Upper lobe of right lung (tissue), 1 donor: ENCODE data around the gene PRKCE. TPM values are rescaled to one million over a fixed set of nuclear protein-coding genes. Genes with fewer than 3 reads are reported as not detected.

Experiments
- ATAC-seq: fragments of 200-7000 bp; cut with Tn5 transposase; one replicate; pipeline ENCODE4 v1.9.1; 2020; ENCODE audit warnings: mild to moderate bottlenecking, moderate library complexity
- DNase-seq: peaks from one replicate; pipeline ENCODE4 v3.0.0-alpha.2; 2020
- H3K27ac ChIP-seq: fragments of 200-600 bp; one replicate; pipeline ENCODE4 v1.8.0; 2022
- H3K27me3 ChIP-seq: fragments of 200-600 bp; one replicate; pipeline ENCODE4 v1.8.0; 2022; ENCODE audit warnings: mild to moderate bottlenecking
- H3K36me3 ChIP-seq: fragments of 200-600 bp; one replicate; pipeline ENCODE4 v1.8.0; 2022
- H3K4me1 ChIP-seq: fragments of 200-600 bp; one replicate; pipeline ENCODE4 v1.8.0; 2022
- H3K4me3 ChIP-seq: fragments of 200-600 bp; one replicate; pipeline ENCODE4 v1.8.0; 2022; ENCODE audit warnings: mild to moderate bottlenecking
- H3K9me3 ChIP-seq: fragments of 200-600 bp; one replicate; pipeline ENCODE4 v1.8.0; 2022
- intact Hi-C: fragments of 100-400 bp; cut with DNase I; formaldehyde crosslinking; loops from one replicate; pipeline ENCODE4 v1.11.0; 2022
- total RNA-seq: library from RNA; stranded (reverse); fragmentation: NEBNext Ultra II Directional; extraction: Animal tissue kit (Norgen Biotek cat#: 25700); gene quantifications from one replicate; pipeline ENCODE4 v1.2.1, GENCODE V29; 2021
- TF ChIP-seq, protein P1 (sequence below): fragments of 200-600 bp; IDR thresholded peaks from one replicate; pipeline ENCODE4 v1.8.0; 2022; ENCODE audit warnings: antibody characterized with exemption
- donor health status: DM: no; HTN: yes; CAD: no; lungs with severe emphysema.

The PRKCE gene
- total RNA-seq, 1 donor from 2014 or later = 65.6 TPM

DNA sequence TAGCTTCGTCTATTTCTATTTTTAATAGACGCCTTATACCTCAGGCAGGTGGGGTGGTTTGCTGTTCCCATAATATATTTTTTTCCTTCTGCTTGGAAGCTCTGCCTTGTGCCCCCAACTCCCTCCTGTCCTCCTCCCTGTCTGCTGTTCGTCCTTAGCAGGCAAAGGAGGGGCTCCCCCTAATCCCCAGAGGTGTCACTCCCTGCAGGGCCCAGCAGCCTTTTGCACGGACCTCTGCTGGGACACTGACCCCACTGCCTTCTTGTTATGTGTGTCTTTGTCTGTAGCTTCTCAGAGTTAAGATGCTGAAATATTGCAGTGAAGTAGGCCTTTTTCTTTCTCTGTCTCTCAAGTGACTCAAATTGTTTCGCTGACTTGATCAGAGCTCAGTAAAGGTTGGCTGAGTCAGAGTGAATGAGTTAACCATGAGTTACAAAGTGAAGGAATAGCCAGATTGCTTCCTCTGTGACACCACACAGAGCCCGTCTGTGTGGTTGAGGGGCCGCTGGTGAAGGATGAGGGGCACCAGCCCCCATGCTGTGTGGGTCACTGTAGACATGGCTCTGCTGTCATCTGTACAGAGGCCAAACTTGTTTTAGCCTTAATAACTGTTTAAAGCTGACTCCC is 47.7 kb downstream of the PRKCE start:
- TF ChIP-seq, protein P1, sequence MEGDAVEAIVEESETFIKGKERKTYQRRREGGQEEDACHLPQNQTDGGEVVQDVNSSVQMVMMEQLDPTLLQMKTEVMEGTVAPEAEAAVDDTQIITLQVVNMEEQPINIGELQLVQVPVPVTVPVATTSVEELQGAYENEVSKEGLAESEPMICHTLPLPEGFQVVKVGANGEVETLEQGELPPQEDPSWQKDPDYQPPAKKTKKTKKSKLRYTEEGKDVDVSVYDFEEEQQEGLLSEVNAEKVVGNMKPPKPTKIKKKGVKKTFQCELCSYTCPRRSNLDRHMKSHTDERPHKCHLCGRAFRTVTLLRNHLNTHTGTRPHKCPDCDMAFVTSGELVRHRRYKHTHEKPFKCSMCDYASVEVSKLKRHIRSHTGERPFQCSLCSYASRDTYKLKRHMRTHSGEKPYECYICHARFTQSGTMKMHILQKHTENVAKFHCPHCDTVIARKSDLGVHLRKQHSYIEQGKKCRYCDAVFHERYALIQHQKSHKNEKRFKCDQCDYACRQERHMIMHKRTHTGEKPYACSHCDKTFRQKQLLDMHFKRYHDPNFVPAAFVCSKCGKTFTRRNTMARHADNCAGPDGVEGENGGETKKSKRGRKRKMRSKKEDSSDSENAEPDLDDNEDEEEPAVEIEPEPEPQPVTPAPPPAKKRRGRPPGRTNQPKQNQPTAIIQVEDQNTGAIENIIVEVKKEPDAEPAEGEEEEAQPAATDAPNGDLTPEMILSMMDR = no peak
- intact Hi-C loops = no loop called here
- Histone ChIP-seq H3K27me3 (no peaks in the 10 kb centered on the region), H3K36me3 (no peaks in the 10 kb centered on the region), H3K27ac (no peak overlapping the region), H3K9me3 (no peaks in the 10 kb centered on the region), H3K4me3 (no peak overlapping the region), H3K4me1 (peaks cover 7% of the 10 kb centered on the region)
- DNase-seq (no peak), ATAC-seq (no peak)

DNA sequence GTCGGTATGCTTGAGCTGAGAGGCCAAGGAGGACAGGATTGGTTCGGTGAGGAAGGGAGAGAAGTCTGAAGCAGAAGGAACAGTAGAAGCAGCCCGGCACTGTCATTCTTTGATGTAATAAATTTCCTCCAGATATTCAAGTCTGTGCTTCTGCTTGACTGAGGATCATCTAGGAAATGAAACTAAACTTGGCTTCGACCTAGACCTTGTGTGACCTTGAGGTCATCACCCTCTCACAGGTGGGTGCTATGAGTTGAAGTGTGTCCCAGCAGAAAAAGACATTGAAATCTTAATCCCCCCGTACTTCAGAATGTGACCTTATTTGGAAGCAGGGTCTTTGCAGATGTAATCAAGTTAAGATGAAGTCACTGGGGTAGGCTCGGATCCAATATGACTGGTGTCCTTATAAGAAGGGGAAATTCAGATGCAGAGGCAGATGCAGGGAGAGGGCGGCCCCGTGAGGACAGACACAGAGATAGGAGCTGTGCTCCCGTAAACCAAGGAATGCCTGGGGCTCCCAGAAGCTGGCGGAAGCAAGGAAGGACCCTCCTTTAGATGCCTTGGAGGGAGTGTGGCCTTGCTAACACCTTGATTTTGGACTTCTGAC is 49.0 kb downstream of the PRKCE start:
- Histone ChIP-seq H3K4me3 (no peak overlapping the region), H3K27ac (no peak overlapping the region), H3K4me1 (peaks cover 7% of the 10 kb centered on the region), H3K9me3 (no peaks in the 10 kb centered on the region), H3K27me3 (no peaks in the 10 kb centered on the region), H3K36me3 (no peaks in the 10 kb centered on the region)
- intact Hi-C loops = no loop called here
- ATAC-seq (peak; percentile 17), DNase-seq (no peak)
- TF ChIP-seq, protein P1 = no peak

DNA sequence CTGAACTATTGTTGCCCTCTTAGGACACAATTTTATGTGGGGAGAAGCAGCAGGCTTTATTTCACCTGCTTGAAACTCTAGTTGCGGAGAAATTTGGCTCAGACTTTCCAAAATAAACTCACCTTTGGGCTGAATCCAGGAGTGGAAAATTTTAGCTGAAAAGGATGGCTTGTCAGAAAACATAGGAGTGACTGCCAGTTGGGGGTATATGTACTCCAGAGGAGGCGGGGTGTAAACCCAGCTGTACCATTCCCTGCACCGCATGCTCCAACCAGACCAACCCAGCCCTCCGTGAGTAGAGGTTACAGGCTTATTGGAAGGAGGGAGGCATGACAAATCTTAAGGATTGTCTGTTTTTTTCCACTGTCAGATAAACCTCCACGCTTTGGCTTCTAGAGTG is 53.8 kb downstream of the PRKCE start:
- Histone ChIP-seq H3K4me1 (no peaks in the 10 kb centered on the region), H3K27ac (no peak overlapping the region), H3K4me3 (no peak overlapping the region)

DNA sequence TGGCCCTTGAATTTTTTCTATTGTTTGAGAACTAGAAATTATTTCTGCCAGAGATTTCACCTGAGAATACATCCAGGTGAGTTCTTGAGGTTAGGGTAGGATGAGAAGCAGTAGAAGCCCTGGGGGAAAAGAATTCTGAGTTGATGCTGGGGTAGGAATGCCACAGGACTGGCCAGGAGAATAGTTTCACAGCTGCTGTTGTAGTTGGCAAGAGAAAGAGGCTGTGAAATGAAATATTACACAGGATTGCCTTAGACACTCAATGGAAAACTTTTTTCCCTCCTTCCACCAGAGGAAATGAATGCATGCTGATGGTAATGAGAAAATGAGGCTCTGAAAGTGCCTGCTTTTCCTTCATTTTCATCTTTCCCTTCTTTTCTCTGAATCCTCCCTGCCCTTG is 54.6 kb downstream of the PRKCE start:
- TF ChIP-seq, protein P1 = no peak
- H3K27ac ChIP-seq = no peak overlapping the region
- no peak for ATAC-seq

More for the DNA sequence above, 53.8 kb downstream of the PRKCE start:
- Histone ChIP-seq H3K27me3 (no peaks in the 10 kb centered on the region), H3K9me3 (no peaks in the 10 kb centered on the region), H3K36me3 (no peaks in the 10 kb centered on the region)
- TF ChIP-seq, protein P1 = no peak
- intact Hi-C loops = no loop called here
- ATAC-seq (no peak), DNase-seq (no peak)

DNA sequence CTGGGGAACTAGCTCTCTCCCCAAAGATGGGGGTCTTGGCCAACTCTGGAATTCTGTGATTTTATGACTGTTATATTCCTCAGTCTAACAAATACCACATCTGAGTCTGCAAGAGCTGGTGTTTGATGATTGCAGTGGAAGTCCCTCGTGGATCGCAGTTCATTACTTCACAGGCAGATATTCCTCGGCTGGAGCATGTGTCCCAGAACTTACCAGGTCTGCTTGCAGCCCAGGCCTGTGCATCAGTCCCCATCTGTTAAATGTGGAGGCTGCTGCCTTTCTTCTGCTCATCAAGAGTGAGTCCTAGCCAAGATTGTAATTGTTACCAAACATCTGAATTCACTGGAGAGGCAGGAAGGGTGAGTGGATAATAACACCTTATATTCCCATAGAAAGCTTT is 55.5 kb downstream of the PRKCE start:
- intact Hi-C loops = no loop called here
- TF ChIP-seq, protein P1 = no peak

More for the DNA sequence above, 54.6 kb downstream of the PRKCE start:
- Histone ChIP-seq H3K9me3 (no peaks in the 10 kb centered on the region), H3K4me1 (no peaks in the 10 kb centered on the region), H3K4me3 (no peak overlapping the region), H3K36me3 (no peaks in the 10 kb centered on the region), H3K27me3 (no peaks in the 10 kb centered on the region)
- no peak for DNase-seq
- intact Hi-C loops = no loop called here

More for the DNA sequence above, 55.5 kb downstream of the PRKCE start:
- H3K4me1 ChIP-seq = no peaks in the 10 kb centered on the region
- DNase-seq (no peak), ATAC-seq (no peak)
- H3K27ac ChIP-seq = no peak overlapping the region
- H3K27me3 ChIP-seq = no peaks in the 10 kb centered on the region
- H3K9me3 ChIP-seq = no peaks in the 10 kb centered on the region
- H3K36me3 ChIP-seq = no peaks in the 10 kb centered on the region
- H3K4me3 ChIP-seq = no peak overlapping the region
